GM23248 (cell line): ENCODE measurements around the gene MAGI1. TPM values are rescaled to one million over a fixed set of nuclear protein-coding genes. Genes with fewer than 3 reads are reported as not detected.

Source experiments
- DNase-seq: peaks from one replicate; pipeline ENCODE4 v3.0.0-alpha.2; 2015
- H2AFZ ChIP-seq: fragments of 200-600 bp; sonication (generic); 2 replicates; pipeline ENCODE4 v1.6.1; 2016; ENCODE audit warnings: antibody characterized with exemption
- H3F3A ChIP-seq: fragments of 200-600 bp; sonication (generic); 2 replicates; pipeline ENCODE4 v1.6.1; 2016; ENCODE audit warnings: mild to moderate bottlenecking, antibody characterized with exemption, mixed run types; ENCODE audit not compliant: insufficient read depth
- H3K27ac ChIP-seq: fragments of 200-600 bp; sonication (generic); 2 replicates; pipeline ENCODE4 v1.5.1; 2016; ENCODE audit warnings: mild to moderate bottlenecking
- H3K27me3 ChIP-seq: fragments of 200-600 bp; sonication (generic); replicated peaks from 2 replicates; pipeline ENCODE4 v1.6.1; 2016; ENCODE audit warnings: mild to moderate bottlenecking; ENCODE audit not compliant: insufficient read depth
- H3K36me3 ChIP-seq: fragments of 200-600 bp; sonication (generic); 2 replicates; pipeline ENCODE4 v1.6.1; 2016; ENCODE audit warnings: low read depth, mild to moderate bottlenecking
- H3K4me1 ChIP-seq: fragments of 200-600 bp; sonication (generic); 2 replicates; pipeline ENCODE4 v1.6.1; 2016; ENCODE audit warnings: mild to moderate bottlenecking; ENCODE audit not compliant: insufficient read depth
- H3K4me2 ChIP-seq: fragments of 200-600 bp; sonication (generic); one replicate; pipeline ENCODE4 v1.6.1; 2016; ENCODE audit warnings: mild to moderate bottlenecking; ENCODE audit not compliant: unreplicated experiment
- H3K4me3 ChIP-seq: fragments of 200-600 bp; sonication (generic); 2 replicates; pipeline ENCODE4 v1.5.1; 2016; ENCODE audit warnings: mild to moderate bottlenecking
- H3K79me2 ChIP-seq: fragments of 200-600 bp; sonication (generic); 2 replicates; pipeline ENCODE4 v1.6.1; 2016; ENCODE audit warnings: mild to moderate bottlenecking; ENCODE audit not compliant: insufficient read depth
- H3K9ac ChIP-seq: fragments of 200-600 bp; sonication (generic); 2 replicates; pipeline ENCODE4 v1.6.1; 2016; ENCODE audit warnings: mild to moderate bottlenecking
- H3K9me2 ChIP-seq: fragments of 200-600 bp; sonication (generic); 2 replicates; pipeline ENCODE4 v1.6.1; 2016; ENCODE audit warnings: mixed run types, mild to moderate bottlenecking, moderate library complexity; ENCODE audit not compliant: insufficient read depth
- H3K9me3 ChIP-seq: fragments of 200-600 bp; sonication (generic); one replicate; pipeline ENCODE4 v1.6.1; 2017; ENCODE audit warnings: low read depth
- H4K20me1 ChIP-seq: fragments of 200-600 bp; sonication (generic); 2 replicates; pipeline ENCODE4 v1.6.0; 2016; ENCODE audit not compliant: insufficient read depth
- EZH2 ChIP-seq: fragments of 200-600 bp; sonication (generic); IDR thresholded peaks from 2 replicates; pipeline ENCODE4 v1.6.1; 2018; ENCODE audit warnings: antibody characterized with exemption, mild to moderate bottlenecking; ENCODE audit not compliant: insufficient read depth, poor library complexity, severe bottlenecking
- EZH2phosphoT487 ChIP-seq: fragments of 200-600 bp; sonication (generic); IDR thresholded peaks from 2 replicates; pipeline ENCODE4 v1.6.1; 2018; ENCODE audit warnings: antibody characterized with exemption, moderate library complexity, mild to moderate bottlenecking, low read depth; ENCODE audit not compliant: insufficient read depth
- WGBS, 2 experiments: methylation state at CpG; one replicate each; pipeline ENCODE4 v1.1.6; 2015 to 2017; ENCODE audit warnings: low lambda C conversion rate in 2 of 2, low coverage in 1 of 2; ENCODE audit errors: missing lambda C conversion rate in 2 of 2; 5-methylcytosine and 5-hydroxymethylcytosine counted together
- in situ Hi-C: fragments of 300-500 bp; cut with MboI; formaldehyde crosslinking; loops from 2 replicates; pipeline ENCODE4 v1.15.0; 2020
- polyA plus RNA-seq: library from polyadenylated mRNA; unstranded; fragments of >200 nt; fragmentation: Nextera tagmentation; extraction: Ambion mirVana; gene quantifications from 2 replicates; pipeline ENCODE4 v1.2.1, GENCODE V29; 2016
- total RNA-seq: library from RNA; depleted of rRNA; stranded (reverse); fragments of >200 nt; shearing (Covaris generic); gene quantifications from 2 replicates; pipeline ENCODE4 v1.2.3, GENCODE V29; 2014

MAGI1 gene
- total and polyA plus RNA-seq, 2 experiments from 2014 or later, result 7.3 to 13.8 TPM

- Histone ChIP-seq H3K4me2 (no peak overlapping the region), H3K79me2 (peaks cover 68% of the 10 kb centered on the region), H3K36me3 (no peaks in the 10 kb centered on the region), H3K27ac (no peak overlapping the region), H3K9me2 (no peaks in the 10 kb centered on the region), H4K20me1 (0 out of 2 replicates have a peak, but pooled peaks cover 8% of the 10 kb centered on the region), H3K9ac (no peak overlapping the region), H3F3A (no peaks in the 10 kb centered on the region), H3K4me3 (no peak overlapping the region), H2AFZ (no peak overlapping the region), H3K27me3 (no peaks in the 10 kb centered on the region), H3K4me1 (peaks cover 6% of the 10 kb centered on the region; the same call in 1 of the 2 replicates), H3K9me3 (no peaks in the 10 kb centered on the region)
- in situ Hi-C loops, result no loop called here
- TF ChIP-seq EZH2, result no peak
- TF ChIP-seq EZH2phosphoT487, result no peak
- DNase-seq, result no peak
- WGBS, 2 experiments, result 98 to 100% methylated on average over 1 of the region's 1 CpG
Observed at GRCh38 chr3:65558826-65559225, 479.9 kb downstream of the MAGI1 start.

- H3K27ac ChIP-seq, result no peak overlapping the region
- no peak for TF ChIP-seq EZH2phosphoT487
- TF ChIP-seq EZH2, result no peak
- WGBS, 2 experiments, result 71 to 72% methylated on average over 6 of the region's 6 CpGs
Observed at GRCh38 chr3:65557899-65558564, 480.7 kb downstream of the MAGI1 start.

GRCh38 chr3:65556934-65557577, 481.7 kb downstream of the MAGI1 start:
- Histone ChIP-seq H3K27me3 (no peaks in the 10 kb centered on the region), H3K79me2 (peaks cover 80% of the 10 kb centered on the region), H3K36me3 (no peaks in the 10 kb centered on the region), H2AFZ (no peak overlapping the region), H4K20me1 (0 out of 2 replicates have a peak, but pooled peaks cover 8% of the 10 kb centered on the region), H3K27ac (no peak overlapping the region), H3K9me3 (no peaks in the 10 kb centered on the region), H3K4me1 (peaks cover 6% of the 10 kb centered on the region; the same call in 1 of the 2 replicates), H3K9me2 (no peaks in the 10 kb centered on the region), H3F3A (no peaks in the 10 kb centered on the region), H3K9ac (no peak overlapping the region), H3K4me2 (no peak overlapping the region), H3K4me3 (no peak overlapping the region)
- in situ Hi-C loops, result no loop called here
- DNase-seq, result no peak
- TF ChIP-seq EZH2 (no peak), EZH2phosphoT487 (no peak)
- 65 to 70% methylated on average over 5 of the region's 5 CpGs for WGBS, 2 experiments

More at GRCh38 chr3:65557899-65558564, 480.7 kb downstream of the MAGI1 start:
- Histone ChIP-seq H3K9me3 (no peaks in the 10 kb centered on the region), H3F3A (no peaks in the 10 kb centered on the region), H2AFZ (no peak overlapping the region), H3K9me2 (no peaks in the 10 kb centered on the region), H3K27me3 (no peaks in the 10 kb centered on the region), H3K4me2 (no peak overlapping the region), H3K79me2 (peaks cover 76% of the 10 kb centered on the region), H4K20me1 (0 out of 2 replicates have a peak, but pooled peaks cover 8% of the 10 kb centered on the region), H3K4me3 (no peak overlapping the region), H3K4me1 (peaks cover 6% of the 10 kb centered on the region; the same call in 1 of the 2 replicates), H3K36me3 (no peaks in the 10 kb centered on the region), H3K9ac (no peak overlapping the region)
- no peak for DNase-seq
- in situ Hi-C loops, result no loop called here

- peaks cover 58% of the 10 kb centered on the region for H3K79me2 ChIP-seq
- no peak overlapping the region for H3K9ac ChIP-seq
- no peaks in the 10 kb centered on the region for H3F3A ChIP-seq
- no peak overlapping the region for H3K27ac ChIP-seq
- in situ Hi-C loops, result no loop called here
- peaks cover 15% of the 10 kb centered on the region; the same call in 1 of the 2 replicates for H4K20me1 ChIP-seq
- TF ChIP-seq EZH2phosphoT487, result no peak
- TF ChIP-seq EZH2, result no peak
- no peaks in the 10 kb centered on the region for H3K9me3 ChIP-seq
- H3K4me3 ChIP-seq, result no peak overlapping the region
- 80 to 91% methylated on average over 1 of the region's 1 CpG for WGBS, 2 experiments
- H3K36me3 ChIP-seq, result no peaks in the 10 kb centered on the region
- no peak for DNase-seq
- no peak overlapping the region for H2AFZ ChIP-seq
- H3K27me3 ChIP-seq, result no peaks in the 10 kb centered on the region
- no peak overlapping the region for H3K4me2 ChIP-seq
- H3K4me1 ChIP-seq, result no peaks in the 10 kb centered on the region
- no peaks in the 10 kb centered on the region for H3K9me2 ChIP-seq
Observed at GRCh38 chr3:65552434-65552833, 486.3 kb downstream of the MAGI1 start.
